Fibroblast of pulmonary artery (primary cell): ENCODE measurements around the gene MYO1D.
"Not testable (repeated sequence)": the region's sequence is repeated elsewhere in the genome, so short reads cannot be mapped to it uniquely, and the experiment has no call there.

Experiments
- DNase-seq: peaks from one replicate; pipeline ENCODE4 v3.0.0-alpha.2; 2010; ENCODE audit warnings: low read depth
- H3K4me3 ChIP-seq: replicated peaks from 2 replicates; pipeline ENCODE4 v1.5.1; 2011; ENCODE audit warnings: low read depth, mild to moderate bottlenecking, control low read depth, low read length, moderate library complexity
- CTCF ChIP-seq: IDR thresholded peaks from 2 replicates; pipeline ENCODE4 v1.5.1; 2011; ENCODE audit warnings: mild to moderate bottlenecking, control low read depth, low read length, inconsistent platforms; ENCODE audit errors: missing control alignments

MYO1D gene

GRCh38 chr17:32741381-32741780 is 135.5 kb downstream of the MYO1D start:
- peak; percentile 22 for DNase-seq
- no peak overlapping the region for H3K4me3 ChIP-seq
- TF ChIP-seq CTCF = no peak

- H3K4me3 ChIP-seq = no peak overlapping the region
- no peak for DNase-seq
- TF ChIP-seq CTCF = no peak
Observed at GRCh38 chr17:32739722-32740121, 137.2 kb downstream of the MYO1D start.

GRCh38 chr17:32739151-32739550 is 137.8 kb downstream of the MYO1D start:
- not testable (repeated sequence) for DNase-seq, H3K4me3 ChIP-seq

GRCh38 chr17:32733401-32733800 is 143.5 kb downstream of the MYO1D start:
- no peak overlapping the region for H3K4me3 ChIP-seq
- no peak for DNase-seq
- TF ChIP-seq CTCF = no peak

GRCh38 chr17:32732900-32733299 is 144.0 kb downstream of the MYO1D start:
- H3K4me3 ChIP-seq = no peak overlapping the region
- no peak for TF ChIP-seq CTCF
- DNase-seq = no peak

- TF ChIP-seq CTCF = no peak
- H3K4me3 ChIP-seq = no peak overlapping the region
Observed at GRCh38 chr17:32732296-32732642, 144.7 kb downstream of the MYO1D start.

GRCh38 chr17:32731556-32732295 is 145.2 kb downstream of the MYO1D start:
- no peak for TF ChIP-seq CTCF
- H3K4me3 ChIP-seq = no peak overlapping the region
- DNase-seq = no peak

More at GRCh38 chr17:32732296-32732642, 144.7 kb downstream of the MYO1D start:
- no peak for DNase-seq
